Adrenal gland (tissue), 19 donors: Measurements from ENCODE around the gene SRRM2. TPM values are rescaled to one million over a fixed set of nuclear protein-coding genes. Genes with fewer than 3 reads are reported as not detected.
A peak's percentile ranks its signal among the peaks of the same experiment; 100 is the strongest.

Experiments
- DNase-seq, 7 donors: peaks; one replicate each; pipeline ENCODE4 v3.0.0-alpha.2; 2019 to 2020
- H3K27ac ChIP-seq, 5 donors: fragments of 200-600 bp; sonication (generic) in 4 of 5; 1 replicate in 3 of 5; 2 replicates in 2 of 5; pipeline versions ENCODE4 v1.5.1 to v1.8.0; 2016 to 2020; ENCODE audit warnings: mild to moderate bottlenecking in 1 of 5
- H3K27me3 ChIP-seq: fragments of 200-600 bp; 2 replicates; pipeline ENCODE4 v1.8.0; 2021
- H3K36me3 ChIP-seq, 2 donors: fragments of 200-600 bp; replicated peaks in 1 of 2; 1 replicate in 1 of 2; 2 replicates in 1 of 2; pipeline versions ENCODE4 v1.5.1 to v1.8.0; 2018 to 2022
- H3K4me1 ChIP-seq, 2 donors: fragments of 200-600 bp; replicated peaks in 1 of 2; 1 replicate in 1 of 2; 2 replicates in 1 of 2; pipeline versions ENCODE4 v1.5.1 to v1.8.0; 2018 to 2021
- H3K4me3 ChIP-seq, 4 donors: fragments of 200-600 bp; sonication (generic) in 3 of 4; one replicate each; pipeline ENCODE4 v1.5.1; 2016 to 2018
- H3K9me3 ChIP-seq, 3 donors: fragments of 200-600 bp; sonication (generic) in 1 of 3; replicated peaks in 1 of 3; 1 replicate in 2 of 3; 2 replicates in 1 of 3; pipeline versions ENCODE4 v1.5.1 to v1.8.0; 2016 to 2021
- CTCF ChIP-seq, 6 experiments: fragments of 450-650 bp in 4 of 6; fragments of 200-600 bp in 2 of 6; sonication (generic) in 1 of 6; IDR thresholded peaks; 1 replicate in 5 of 6; 2 replicates in 1 of 6; pipeline versions ENCODE4 v1.5.1 to v1.8.0; 2016 to 2021; ENCODE audit warnings: antibody characterized with exemption in 6 of 6, mild to moderate bottlenecking in 2 of 6, moderate library complexity in 1 of 6
- POLR2A ChIP-seq, 2 donors: fragments of 450-650 bp; IDR thresholded peaks; one replicate each; pipeline ENCODE4 v1.6.1; 2017; ENCODE audit warnings: antibody characterized with exemption in 2 of 2, mild to moderate bottlenecking in 2 of 2, moderate library complexity in 1 of 2
- WGBS, 4 donors: extraction: QIAGEN DNeasy Blood & Tissue Kit in 2 of 4; methylation state at CpG; one replicate each; pipeline versions ENCODE4 v1.1.5 to v1.1.7; 2013 to 2017; 5-methylcytosine and 5-hydroxymethylcytosine counted together
- intact Hi-C, 2 donors: fragments of 100-400 bp; cut with DNase I; formaldehyde crosslinking; loops; one replicate each; pipeline versions ENCODE4 v1.14.1 to v1.15.0; 2022 to 2023
- long read RNA-seq, 10 donors: library from polyadenylated mRNA in 3 of 10; unstranded in 2 of 10; stranded (forward) in 1 of 10; transcript quantifications; one replicate each; pipeline ENCODE4 v2.0.0 and lab custom pipeline, GENCODE V29; 2021 to 2026
- polyA plus RNA-seq, 3 donors: library from polyadenylated mRNA; stranded (reverse); fragments of 200-250 nt in 2 of 3; fragments of 350-450 nt in 1 of 3; fragmentation: Illumina TruSeq in 1 of 3; extraction: RNeasy Lipid Tissue Mini Kit (QIAGEN cat#74804) in 1 of 3; gene quantifications; one replicate each; pipeline ENCODE4 v1.2.3, GENCODE V29; 2013 to 2014
- total RNA-seq, 9 donors: library from RNA; depleted of rRNA in 4 of 9; stranded (reverse); fragments of >200 nt in 4 of 9; fragments of 120-200 nt in 1 of 9; fragmentation: NEBNext Ultra II Directional in 1 of 9; extraction: Animal tissue kit (Norgen Biotek cat#: 25700) in 1 of 9; gene quantifications; one replicate each; pipeline versions ENCODE4 v1.1.0 to v1.2.4, GENCODE V29; 2013 to 2023
- donor health status: healthy with polysubstance abuse.
- donor health status: Bipolar disorder and iron deficiency.
- donor health status: DM: yes; HTN: yes; CAD: no.
- donor health status: DM: no; HTN: no; CAD: no.
- donor health status: DM: no; HTN: no; CAD: no.
- donor health status: DM: yes; HTN: yes; CAD: no.

SRRM2 gene
- total RNA-seq (100 to 1,000 TPM in 8 of 9 donors, 10 to 100 TPM in 1; 81.7 to 848 (median 294) TPM), polyA plus RNA-seq (1,000 to 10,000 TPM in 1 of 3 donors, 100 to 1,000 TPM in 2; 289 to 3,120 (median 744) TPM)
- long read RNA-seq, donor 1, transcript SRRM2-212 (2 exons, 1,118 nt) = minor isoform, 17 of 174 reads
- long read RNA-seq, donor 1, transcript SRRM2-213 (2 exons, 732 nt) = minor isoform, 9 of 174 reads
- long read RNA-seq, donor 1, transcript SRRM2-209 (3 exons, 711 nt) = minor isoform, 5 of 174 reads
- long read RNA-seq, donor 1, transcript SRRM2-218 (3 exons, 1,759 nt) = major isoform, 18 of 174 reads
- long read RNA-seq, donor 1, partial matches to known transcripts = 102 of 174 reads
- long read RNA-seq, donor 1, other reads (novel, unspliced or antisense) = 0 of 174 reads
- long read RNA-seq, donor 2, transcript SRRM2-212 (2 exons, 1,118 nt) = major isoform, 30 of 279 reads
- long read RNA-seq, donor 2, transcript SRRM2-213 (2 exons, 732 nt) = minor isoform, 13 of 279 reads
- long read RNA-seq, donor 2, transcript SRRM2-218 (3 exons, 1,759 nt) = minor isoform, 15 of 279 reads
- long read RNA-seq, donor 2, partial matches to known transcripts = 204 of 279 reads
- long read RNA-seq, donor 2, other reads (novel, unspliced or antisense) = 0 of 279 reads
- long read RNA-seq, donor 3, transcript SRRM2-218 (3 exons, 1,759 nt) = major isoform, 10 of 98 reads
- long read RNA-seq, donor 3, transcript SRRM2-212 (2 exons, 1,118 nt) = minor isoform, 5 of 98 reads
- long read RNA-seq, donor 3, partial matches to known transcripts = 70 of 98 reads
- long read RNA-seq, donor 3, other reads (novel, unspliced or antisense) = 0 of 98 reads
- long read RNA-seq, donor 4, partial matches to known transcripts = 6 of 12 reads
- long read RNA-seq, donor 4, other reads (novel, unspliced or antisense) = 5 of 12 reads
- long read RNA-seq, donor 5, transcript SRRM2-218 (3 exons, 1,759 nt) = major isoform, 8 of 58 reads
- long read RNA-seq, donor 5, partial matches to known transcripts = 21 of 58 reads
- long read RNA-seq, donor 5, other reads (novel, unspliced or antisense) = 29 of 58 reads
- long read RNA-seq, donor 6, partial matches to known transcripts = 3 of 10 reads
- long read RNA-seq, donor 6, other reads (novel, unspliced or antisense) = 4 of 10 reads
- long read RNA-seq, donor 7, transcript SRRM2-218 (3 exons, 1,759 nt) = minor isoform, 10 of 93 reads
- long read RNA-seq, donor 7, transcript SRRM2-213 (2 exons, 732 nt) = minor isoform, 9 of 93 reads
- long read RNA-seq, donor 7, transcript SRRM2-226 (4 exons, 461 nt) = minor isoform, 8 of 93 reads
- long read RNA-seq, donor 7, transcript SRRM2-212 (2 exons, 1,118 nt) = major isoform, 17 of 93 reads
- long read RNA-seq, donor 7, partial matches to known transcripts = 37 of 93 reads
- long read RNA-seq, donor 7, other reads (novel, unspliced or antisense) = 0 of 93 reads
- long read RNA-seq, donor 8, full-length matches to known transcripts = 74 of 143 reads
- long read RNA-seq, donor 8, partial matches to known transcripts = 69 of 143 reads
- long read RNA-seq, donor 8, other reads (novel, unspliced or antisense) = 0 of 143 reads
- long read RNA-seq, donor 9, transcript SRRM2-212 (2 exons, 1,118 nt) = minor isoform, 14 of 229 reads
- long read RNA-seq, donor 9, transcript SRRM2-225 (1 exons, 914 nt) = minor isoform, 5 of 229 reads
- long read RNA-seq, donor 9, transcript SRRM2-213 (2 exons, 732 nt) = major isoform, 22 of 229 reads
- long read RNA-seq, donor 9, transcript SRRM2-218 (3 exons, 1,759 nt) = minor isoform, 16 of 229 reads
- long read RNA-seq, donor 9, partial matches to known transcripts = 162 of 229 reads
- long read RNA-seq, donor 9, other reads (novel, unspliced or antisense) = 0 of 229 reads
- long read RNA-seq, donor 10, transcript SRRM2-212 (2 exons, 1,118 nt) = major isoform, 20 of 837 reads
- long read RNA-seq, donor 10, transcript SRRM2-225 (1 exons, 914 nt) = minor isoform, 5 of 837 reads
- long read RNA-seq, donor 10, transcript SRRM2-218 (3 exons, 1,759 nt) = minor isoform, 6 of 837 reads
- long read RNA-seq, donor 10, transcript SRRM2-213 (2 exons, 732 nt) = minor isoform, 7 of 837 reads
- long read RNA-seq, donor 10, partial matches to known transcripts = 751 of 837 reads
- long read RNA-seq, donor 10, other reads (novel, unspliced or antisense) = 23 of 837 reads

GRCh38 chr16:2752035-2752849 is at the start of gene SRRM2:
SRRM2 (plus strand) TSS chr16:2752638; CDS start chr16:2756365, 3,727 bp downstream.
- 0 to 2% (median 1%) methylated on average over 1 to 94 of the region's 99 CpGs for WGBS, 4 donors

GRCh38 chr16:2702871-2703745 is 49.3 kb upstream of the SRRM2 start:
- intact Hi-C loops = no loop called here
- peaks cover 0 to 83% of the 10 kb centered on the region in 2 donors for H3K36me3 ChIP-seq
- WGBS, 4 donors = 67 to 83% (median 71%) methylated on average over 13 to 28 of the region's 28 CpGs; no CpG with 5 or more reads in 1 of the 4 donors

More at GRCh38 chr16:2752035-2752849, at the start of gene SRRM2:
- H3K4me1 ChIP-seq = peaks cover 30 to 38% of the 10 kb centered on the region in 2 donors
- peak within 1 kb of the TSS; percentile 65 to 86 (median 76) for H3K4me3 ChIP-seq
- peaks cover 0 to 4% of the 10 kb centered on the region in 2 donors for H3K36me3 ChIP-seq
- intact Hi-C loops = no loop called here
- peak within 1 kb of the TSS; percentile 94 to 99 (median 99) for H3K27ac ChIP-seq
- H3K9me3 ChIP-seq = no peaks in the 10 kb centered on the region
- DNase-seq = peak; percentile 94 to 98 (median 95)
- TF ChIP-seq CTCF (IDR thresholded peaks at IDR 0.05) = peak in 1 of 6 experiments; percentile 23
- peak; percentile 98 to 99 for TF ChIP-seq POLR2A (IDR thresholded peaks at IDR 0.05)
- H3K27me3 ChIP-seq = no peaks in the 10 kb centered on the region

More at GRCh38 chr16:2702871-2703745, 49.3 kb upstream of the SRRM2 start:
- TF ChIP-seq POLR2A (IDR thresholded peaks at IDR 0.05) (no peak), CTCF (IDR thresholded peaks at IDR 0.05) (no peak)
- DNase-seq = peak in 4 of 7 donors; percentile 47 to 62 (median 51)
- Histone ChIP-seq H3K9me3 (no peaks in the 10 kb centered on the region), H3K4me3 (no peak overlapping the region), H3K4me1 (peaks cover 0 to 5% of the 10 kb centered on the region in 2 donors), H3K27ac (no peak overlapping the region), H3K27me3 (no peaks in the 10 kb centered on the region)
